WTC11 (cell line): ENCODE results near the gene EFCAB5.
"Not testable (repeated sequence)": the region's sequence is repeated elsewhere in the genome, so short reads cannot be mapped to it uniquely, and the experiment has no call there.

Experiments
- CREB1 ChIP-seq: sonication (generic); formaldehyde crosslinking; IDR thresholded peaks from 2 replicates; pipeline ENCODE4 v1.8.0; 2023; ENCODE audit warnings: mild to moderate bottlenecking, missing genetic modification reagents
- ZNF121 ChIP-seq: sonication (generic); formaldehyde crosslinking; IDR thresholded peaks from 2 replicates; pipeline ENCODE4 v1.8.0; 2023; ENCODE audit warnings: missing genetic modification reagents
- TF ChIP-seq, protein P1 (sequence below): sonication (generic); formaldehyde crosslinking; IDR thresholded peaks from 2 replicates; pipeline ENCODE4 v1.8.1; 2022; ENCODE audit warnings: low read depth, missing genetic modification reagents, borderline replicate concordance
- TF ChIP-seq, protein P2 (sequence below): sonication (generic); formaldehyde crosslinking; IDR thresholded peaks from 2 replicates; pipeline ENCODE4 v1.8.1; 2022; ENCODE audit warnings: low read depth, mild to moderate bottlenecking, moderate library complexity, missing genetic modification reagents, borderline replicate concordance
- TF ChIP-seq, protein P3 (sequence below): fragments of 200-600 bp; IDR thresholded peaks from 2 replicates; pipeline ENCODE4 v1.8.0; 2022; ENCODE audit warnings: antibody characterized with exemption
- TF ChIP-seq, protein P4 (sequence below): sonication (generic); formaldehyde crosslinking; IDR thresholded peaks from 2 replicates; pipeline ENCODE4 v1.8.1; 2023; ENCODE audit warnings: mild to moderate bottlenecking, missing genetic modification reagents

DNA sequence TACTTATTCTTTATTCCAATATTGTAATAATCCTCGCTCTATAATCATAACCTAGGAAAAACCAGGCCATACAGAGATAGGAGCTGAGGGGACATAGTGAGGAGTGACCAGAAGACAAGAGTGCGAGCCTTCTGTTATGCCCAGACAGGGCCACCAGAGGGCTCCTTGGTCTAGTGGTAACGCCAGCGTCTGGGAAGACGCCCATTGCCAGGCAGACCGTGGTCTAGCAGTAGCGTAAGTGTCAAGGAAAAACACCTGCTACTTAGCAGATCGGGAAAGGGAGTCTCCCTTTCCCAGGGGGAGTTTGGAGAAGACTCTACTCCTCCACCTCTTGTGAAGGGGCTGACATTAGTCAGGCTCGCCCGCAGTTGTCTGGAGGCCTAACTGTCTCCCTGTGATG, 70.5 kb downstream of the EFCAB5 start:
- TF ChIP-seq, protein P1, sequence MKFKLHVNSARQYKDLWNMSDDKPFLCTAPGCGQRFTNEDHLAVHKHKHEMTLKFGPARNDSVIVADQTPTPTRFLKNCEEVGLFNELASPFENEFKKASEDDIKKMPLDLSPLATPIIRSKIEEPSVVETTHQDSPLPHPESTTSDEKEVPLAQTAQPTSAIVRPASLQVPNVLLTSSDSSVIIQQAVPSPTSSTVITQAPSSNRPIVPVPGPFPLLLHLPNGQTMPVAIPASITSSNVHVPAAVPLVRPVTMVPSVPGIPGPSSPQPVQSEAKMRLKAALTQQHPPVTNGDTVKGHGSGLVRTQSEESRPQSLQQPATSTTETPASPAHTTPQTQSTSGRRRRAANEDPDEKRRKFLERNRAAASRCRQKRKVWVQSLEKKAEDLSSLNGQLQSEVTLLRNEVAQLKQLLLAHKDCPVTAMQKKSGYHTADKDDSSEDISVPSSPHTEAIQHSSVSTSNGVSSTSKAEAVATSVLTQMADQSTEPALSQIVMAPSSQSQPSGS (CRISPR knock-in tag): not testable (repeated sequence)
- TF ChIP-seq ZNF121, CREB1 (CRISPR knock-in tag): not testable (repeated sequence)
- TF ChIP-seq, protein P2, sequence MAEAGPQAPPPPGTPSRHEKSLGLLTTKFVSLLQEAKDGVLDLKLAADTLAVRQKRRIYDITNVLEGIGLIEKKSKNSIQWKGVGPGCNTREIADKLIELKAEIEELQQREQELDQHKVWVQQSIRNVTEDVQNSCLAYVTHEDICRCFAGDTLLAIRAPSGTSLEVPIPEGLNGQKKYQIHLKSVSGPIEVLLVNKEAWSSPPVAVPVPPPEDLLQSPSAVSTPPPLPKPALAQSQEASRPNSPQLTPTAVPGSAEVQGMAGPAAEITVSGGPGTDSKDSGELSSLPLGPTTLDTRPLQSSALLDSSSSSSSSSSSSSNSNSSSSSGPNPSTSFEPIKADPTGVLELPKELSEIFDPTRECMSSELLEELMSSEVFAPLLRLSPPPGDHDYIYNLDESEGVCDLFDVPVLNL (CRISPR knock-in tag): not testable (repeated sequence)
- TF ChIP-seq, protein P3, sequence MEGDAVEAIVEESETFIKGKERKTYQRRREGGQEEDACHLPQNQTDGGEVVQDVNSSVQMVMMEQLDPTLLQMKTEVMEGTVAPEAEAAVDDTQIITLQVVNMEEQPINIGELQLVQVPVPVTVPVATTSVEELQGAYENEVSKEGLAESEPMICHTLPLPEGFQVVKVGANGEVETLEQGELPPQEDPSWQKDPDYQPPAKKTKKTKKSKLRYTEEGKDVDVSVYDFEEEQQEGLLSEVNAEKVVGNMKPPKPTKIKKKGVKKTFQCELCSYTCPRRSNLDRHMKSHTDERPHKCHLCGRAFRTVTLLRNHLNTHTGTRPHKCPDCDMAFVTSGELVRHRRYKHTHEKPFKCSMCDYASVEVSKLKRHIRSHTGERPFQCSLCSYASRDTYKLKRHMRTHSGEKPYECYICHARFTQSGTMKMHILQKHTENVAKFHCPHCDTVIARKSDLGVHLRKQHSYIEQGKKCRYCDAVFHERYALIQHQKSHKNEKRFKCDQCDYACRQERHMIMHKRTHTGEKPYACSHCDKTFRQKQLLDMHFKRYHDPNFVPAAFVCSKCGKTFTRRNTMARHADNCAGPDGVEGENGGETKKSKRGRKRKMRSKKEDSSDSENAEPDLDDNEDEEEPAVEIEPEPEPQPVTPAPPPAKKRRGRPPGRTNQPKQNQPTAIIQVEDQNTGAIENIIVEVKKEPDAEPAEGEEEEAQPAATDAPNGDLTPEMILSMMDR: peak; percentile 40; the same call in 1 of the 2 replicates
- TF ChIP-seq, protein P4, sequence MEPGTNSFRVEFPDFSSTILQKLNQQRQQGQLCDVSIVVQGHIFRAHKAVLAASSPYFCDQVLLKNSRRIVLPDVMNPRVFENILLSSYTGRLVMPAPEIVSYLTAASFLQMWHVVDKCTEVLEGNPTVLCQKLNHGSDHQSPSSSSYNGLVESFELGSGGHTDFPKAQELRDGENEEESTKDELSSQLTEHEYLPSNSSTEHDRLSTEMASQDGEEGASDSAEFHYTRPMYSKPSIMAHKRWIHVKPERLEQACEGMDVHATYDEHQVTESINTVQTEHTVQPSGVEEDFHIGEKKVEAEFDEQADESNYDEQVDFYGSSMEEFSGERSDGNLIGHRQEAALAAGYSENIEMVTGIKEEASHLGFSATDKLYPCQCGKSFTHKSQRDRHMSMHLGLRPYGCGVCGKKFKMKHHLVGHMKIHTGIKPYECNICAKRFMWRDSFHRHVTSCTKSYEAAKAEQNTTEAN (CRISPR knock-in tag): not testable (repeated sequence)
